NAMALWA (cell line): Measurements from ENCODE around the gene JPH4.

ENCODE experiments used
- DNase-seq: peaks from one replicate; pipeline ENCODE4 v3.0.0-alpha.2; 2015; ENCODE audit warnings: low spot score

JPH4 gene

GRCh38 chr14:23579739-23580138, 1.1 kb upstream of the JPH4 start:
- DNase-seq: no peak

- DNase-seq: no peak
Observed at GRCh38 chr14:23579311-23579630, 681 bp upstream of the JPH4 start.

GRCh38 chr14:23577710-23578392, 739 bp downstream of the JPH4 start:
- no peak for DNase-seq

- no peak for DNase-seq
Observed at GRCh38 chr14:23577004-23577681, 1.4 kb downstream of the JPH4 start.

- no peak for DNase-seq
Observed at GRCh38 chr14:23573384-23574015, 5.1 kb downstream of the JPH4 start.

- no peak for DNase-seq
Observed at GRCh38 chr14:23572836-23573235, 5.8 kb downstream of the JPH4 start.

- DNase-seq: no peak
Observed at GRCh38 chr14:23572524-23572828, 6.1 kb downstream of the JPH4 start.

GRCh38 chr14:23571701-23572523, 6.7 kb downstream of the JPH4 start:
- no peak for DNase-seq

- DNase-seq: no peak
Observed at GRCh38 chr14:23570806-23571483, 7.6 kb downstream of the JPH4 start.

- peak; percentile 44 for DNase-seq
Observed at GRCh38 chr14:23569443-23570151, 9.0 kb downstream of the JPH4 start.

- DNase-seq: peak; percentile 53
Observed at GRCh38 chr14:23568600-23569331, 9.8 kb downstream of the JPH4 start.

- no peak for DNase-seq
Observed at GRCh38 chr14:23568021-23568599, 10.5 kb downstream of the JPH4 start.

- DNase-seq: peak; percentile 90
Observed at GRCh38 chr14:23567186-23568020, 11.2 kb downstream of the JPH4 start, which contains the start of gene AP1G2. Gene AP1G2, minus strand, starts transcription at chr14:23567791. Its CDS starts 477 bp downstream, at chr14:23567314.

GRCh38 chr14:23566778-23567185, 11.8 kb downstream of the JPH4 start:
- DNase-seq: no peak

- no peak for DNase-seq
Observed at GRCh38 chr14:23566112-23566777, 12.3 kb downstream of the JPH4 start.

GRCh38 chr14:23565626-23566025, 13.0 kb downstream of the JPH4 start:
- DNase-seq: no peak

GRCh38 chr14:23564876-23565275, 13.7 kb downstream of the JPH4 start:
- DNase-seq: no peak

GRCh38 chr14:23564181-23564812, 14.3 kb downstream of the JPH4 start:
- no peak for DNase-seq
